Esophagus squamous epithelium (tissue), 4 donors: Measurements from ENCODE around the gene RTEL1.

Source experiments
- POLR2A ChIP-seq, 4 donors: fragments of 450-650 bp; IDR thresholded peaks; one replicate each; pipeline ENCODE4 v1.6.1; 2017; ENCODE audit warnings: antibody characterized with exemption in 4 of 4, mild to moderate bottlenecking in 4 of 4, moderate library complexity in 3 of 4
- TF ChIP-seq, protein P1 (sequence below), 6 experiments: fragments of 450-650 bp in 4 of 6; fragments of 200-600 bp in 2 of 6; sonication (generic) in 2 of 6; IDR thresholded peaks; one replicate each; pipeline ENCODE4 v1.5.1; 2016 to 2019; ENCODE audit warnings: antibody characterized with exemption in 6 of 6, mild to moderate bottlenecking in 4 of 6, moderate library complexity in 4 of 6

- TF ChIP-seq, protein P1, sequence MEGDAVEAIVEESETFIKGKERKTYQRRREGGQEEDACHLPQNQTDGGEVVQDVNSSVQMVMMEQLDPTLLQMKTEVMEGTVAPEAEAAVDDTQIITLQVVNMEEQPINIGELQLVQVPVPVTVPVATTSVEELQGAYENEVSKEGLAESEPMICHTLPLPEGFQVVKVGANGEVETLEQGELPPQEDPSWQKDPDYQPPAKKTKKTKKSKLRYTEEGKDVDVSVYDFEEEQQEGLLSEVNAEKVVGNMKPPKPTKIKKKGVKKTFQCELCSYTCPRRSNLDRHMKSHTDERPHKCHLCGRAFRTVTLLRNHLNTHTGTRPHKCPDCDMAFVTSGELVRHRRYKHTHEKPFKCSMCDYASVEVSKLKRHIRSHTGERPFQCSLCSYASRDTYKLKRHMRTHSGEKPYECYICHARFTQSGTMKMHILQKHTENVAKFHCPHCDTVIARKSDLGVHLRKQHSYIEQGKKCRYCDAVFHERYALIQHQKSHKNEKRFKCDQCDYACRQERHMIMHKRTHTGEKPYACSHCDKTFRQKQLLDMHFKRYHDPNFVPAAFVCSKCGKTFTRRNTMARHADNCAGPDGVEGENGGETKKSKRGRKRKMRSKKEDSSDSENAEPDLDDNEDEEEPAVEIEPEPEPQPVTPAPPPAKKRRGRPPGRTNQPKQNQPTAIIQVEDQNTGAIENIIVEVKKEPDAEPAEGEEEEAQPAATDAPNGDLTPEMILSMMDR (IDR thresholded peaks at IDR 0.05): no peak
- no peak for TF ChIP-seq POLR2A (IDR thresholded peaks at IDR 0.05)
These were observed 1.7 kb upstream of the RTEL1 start for GRCh38 chr20:63656451-63656850.
